ENCODE results near the gene SLC35D2. TPM values are rescaled to one million over a fixed set of nuclear protein-coding genes. Genes with fewer than 3 reads are reported as not detected.

The SLC35D2 gene
- total and polyA plus RNA-seq, 4 donors, result 14.9 to 27.2 (median 21.5) TPM

- Histone ChIP-seq H3K4me3 (no peak overlapping the region), H3K9ac (ENCODE audit: insufficient read depth in 1 of 2, low read length in 2 of 2) (no peak overlapping the region), H3K4me1 (ENCODE audit: control insufficient read depth in 5 of 5, insufficient read depth in 5 of 5, low read length in 5 of 5) (no peaks in the 10 kb centered on the region), H3K36me3 (ENCODE audit: control insufficient read depth in 4 of 4, insufficient read depth in 4 of 4, low read length in 4 of 4) (no peaks in the 10 kb centered on the region), H3K27me3 (ENCODE audit: control insufficient read depth in 3 of 3, insufficient read depth in 3 of 3, low read length in 2 of 3) (no peaks in the 10 kb centered on the region), H3K27ac (ENCODE audit: low read depth in 1 of 2, low read length in 1 of 2) (no peak overlapping the region), H3K9me3 (ENCODE audit: control insufficient read depth in 4 of 4, insufficient read depth in 3 of 4, low read length in 3 of 4) (peaks cover 0 to 3% (median 0%) of the 10 kb centered on the region in 4 donors)
- ATAC-seq (ENCODE audit: insufficient read depth, low FRiP score) (no peak), DNase-seq (no peak)
- no peak for TF ChIP-seq CTCF (IDR thresholded peaks at IDR 0.05; ENCODE audit: control extremely low read depth, extremely low read depth)
Observed at GRCh38 chr9:96304230-96304629, 79.3 kb downstream of the SLC35D2 start.

DNA sequence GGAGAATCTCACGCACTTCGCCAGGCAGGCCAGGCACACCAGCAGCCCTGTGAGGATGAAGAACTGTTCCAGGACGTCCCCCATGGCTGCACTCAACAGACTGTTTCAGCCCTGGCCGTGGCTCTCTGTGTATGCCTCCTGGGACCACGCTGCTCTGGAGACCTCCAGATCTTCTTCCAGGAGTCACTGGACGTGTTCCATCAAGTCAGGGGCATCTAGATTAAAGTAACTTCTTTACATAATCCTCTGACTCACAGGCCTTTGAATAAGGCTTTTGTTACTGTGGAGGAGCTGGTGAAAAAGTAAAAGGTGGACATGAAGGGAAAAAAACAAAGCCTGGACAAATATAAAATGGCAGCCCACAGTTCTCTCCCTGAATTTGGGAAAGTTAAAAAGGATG lies 81.5 kb downstream of the SLC35D2 start, which contains the start of gene HSD17B3:
Gene HSD17B3, minus strand, starts transcription at position 156 of the 400 bp plus-strand sequence. Its CDS starts 72 bp downstream, at position 84.
- WGBS, 2 donors, result 89 to 90% methylated on average over 6 of the region's 6 CpGs
- Histone ChIP-seq H3K27me3 (ENCODE audit: control insufficient read depth in 3 of 3, insufficient read depth in 3 of 3, low read length in 2 of 3) (no peaks in the 10 kb centered on the region), H3K36me3 (ENCODE audit: control insufficient read depth in 4 of 4, insufficient read depth in 4 of 4, low read length in 4 of 4) (no peaks in the 10 kb centered on the region), H3K9me3 (ENCODE audit: control insufficient read depth in 4 of 4, insufficient read depth in 3 of 4, low read length in 3 of 4) (peaks cover 0 to 3% (median 0%) of the 10 kb centered on the region in 4 donors), H3K9ac (ENCODE audit: insufficient read depth in 1 of 2, low read length in 2 of 2) (no peak within 1 kb of the TSS), H3K4me3 (no peak within 1 kb of the TSS), H3K4me1 (ENCODE audit: control insufficient read depth in 5 of 5, insufficient read depth in 5 of 5, low read length in 5 of 5) (no peaks in the 10 kb centered on the region), H3K27ac (ENCODE audit: low read depth in 1 of 2, low read length in 1 of 2) (no peak within 1 kb of the TSS)
- no peak for DNase-seq
- no peak for ATAC-seq (ENCODE audit: insufficient read depth, low FRiP score)
- TF ChIP-seq CTCF (IDR thresholded peaks at IDR 0.05; ENCODE audit: control extremely low read depth, extremely low read depth), result no peak

DNA sequence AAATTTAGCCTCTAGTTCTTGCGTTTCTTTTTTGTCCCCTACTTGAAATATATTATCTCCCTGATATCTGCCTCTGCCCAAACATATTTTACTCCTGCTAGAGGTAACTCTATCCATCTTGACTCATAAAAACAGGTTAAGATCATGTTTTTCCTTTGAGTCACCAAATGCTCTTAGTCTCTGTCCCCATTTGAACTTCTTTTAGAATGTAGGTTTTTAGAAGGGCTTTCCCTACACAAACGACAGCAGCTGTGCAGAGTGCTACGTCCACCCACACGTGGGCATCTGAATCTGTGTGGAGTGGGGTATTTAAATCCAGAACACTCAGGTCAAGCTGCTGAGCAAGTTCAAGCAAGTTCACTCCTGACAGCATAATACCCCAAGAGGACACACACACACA lies 83.7 kb downstream of the SLC35D2 start:
- 70 to 88% methylated on average over 4 of the region's 4 CpGs for WGBS, 2 donors
- Histone ChIP-seq H3K27ac (ENCODE audit: low read depth in 1 of 2, low read length in 1 of 2) (no peak overlapping the region), H3K36me3 (ENCODE audit: control insufficient read depth in 4 of 4, insufficient read depth in 4 of 4, low read length in 4 of 4) (no peaks in the 10 kb centered on the region), H3K4me3 (no peak overlapping the region), H3K9ac (ENCODE audit: insufficient read depth in 1 of 2, low read length in 2 of 2) (no peak overlapping the region), H3K4me1 (ENCODE audit: control insufficient read depth in 5 of 5, insufficient read depth in 5 of 5, low read length in 5 of 5) (no peaks in the 10 kb centered on the region), H3K27me3 (ENCODE audit: control insufficient read depth in 3 of 3, insufficient read depth in 3 of 3, low read length in 2 of 3) (no peaks in the 10 kb centered on the region), H3K9me3 (ENCODE audit: control insufficient read depth in 4 of 4, insufficient read depth in 3 of 4, low read length in 3 of 4) (peaks cover 0 to 3% (median 0%) of the 10 kb centered on the region in 4 donors)
- ATAC-seq (ENCODE audit: insufficient read depth, low FRiP score) (no peak), DNase-seq (no peak)
- TF ChIP-seq CTCF (IDR thresholded peaks at IDR 0.05; ENCODE audit: control extremely low read depth, extremely low read depth), result no peak

DNA sequence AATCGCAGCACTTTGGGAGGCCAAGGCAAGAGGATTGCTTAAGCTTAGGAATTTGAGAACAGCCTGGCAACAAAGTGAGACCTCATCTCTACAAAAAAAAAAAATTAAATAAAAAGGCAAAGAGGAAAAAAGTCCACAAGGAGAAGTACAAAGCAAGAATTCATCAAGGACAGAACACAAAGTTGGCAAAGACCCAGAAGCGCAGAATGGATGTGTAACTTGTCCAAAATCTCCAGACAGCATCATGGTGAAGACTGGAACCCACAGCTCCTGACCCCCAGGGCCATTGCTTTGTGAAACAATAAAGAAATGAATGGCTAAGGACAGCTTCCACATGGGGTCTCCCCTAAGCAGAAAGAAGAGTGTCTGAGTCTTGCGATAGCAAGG lies 89.4 kb downstream of the SLC35D2 start:
- no peak overlapping the region for H3K9ac ChIP-seq (ENCODE audit: insufficient read depth in 1 of 2, low read length in 2 of 2)
- H3K9me3 ChIP-seq (ENCODE audit: control insufficient read depth in 4 of 4, insufficient read depth in 3 of 4, low read length in 3 of 4), result no peaks in the 10 kb centered on the region
- no peaks in the 10 kb centered on the region for H3K36me3 ChIP-seq (ENCODE audit: control insufficient read depth in 4 of 4, insufficient read depth in 4 of 4, low read length in 4 of 4)
- peaks cover 0 to 11% (median 0%) of the 10 kb centered on the region in 5 donors for H3K4me1 ChIP-seq (ENCODE audit: control insufficient read depth in 5 of 5, insufficient read depth in 5 of 5, low read length in 5 of 5)
- ATAC-seq (ENCODE audit: insufficient read depth, low FRiP score) (no peak), DNase-seq (peak in 2 of 3 donors; percentile 6 to 9)
- no peak overlapping the region for H3K4me3 ChIP-seq
- 94% methylated on average over 3 of the region's 3 CpGs for WGBS, 2 donors
- no peak overlapping the region for H3K27ac ChIP-seq (ENCODE audit: low read depth in 1 of 2, low read length in 1 of 2)
- no peaks in the 10 kb centered on the region for H3K27me3 ChIP-seq (ENCODE audit: control insufficient read depth in 3 of 3, insufficient read depth in 3 of 3, low read length in 2 of 3)
- TF ChIP-seq CTCF (IDR thresholded peaks at IDR 0.05; ENCODE audit: control extremely low read depth, extremely low read depth), result no peak

Measured in lung (tissue), 12 donors.